HG02678 (cell line): Measurements from ENCODE around the gene TPP2.
A peak's percentile ranks its signal among the peaks of the same experiment; 100 is the strongest.

Experiments used
- ATAC-seq: cut with Tn5 transposase; IDR thresholded peaks from one replicate; pipeline ENCODE4 v1.9.1; 2021; ENCODE audit warnings: mild to moderate bottlenecking, moderate library complexity; ENCODE audit not compliant: unreplicated experiment

The TPP2 gene

DNA sequence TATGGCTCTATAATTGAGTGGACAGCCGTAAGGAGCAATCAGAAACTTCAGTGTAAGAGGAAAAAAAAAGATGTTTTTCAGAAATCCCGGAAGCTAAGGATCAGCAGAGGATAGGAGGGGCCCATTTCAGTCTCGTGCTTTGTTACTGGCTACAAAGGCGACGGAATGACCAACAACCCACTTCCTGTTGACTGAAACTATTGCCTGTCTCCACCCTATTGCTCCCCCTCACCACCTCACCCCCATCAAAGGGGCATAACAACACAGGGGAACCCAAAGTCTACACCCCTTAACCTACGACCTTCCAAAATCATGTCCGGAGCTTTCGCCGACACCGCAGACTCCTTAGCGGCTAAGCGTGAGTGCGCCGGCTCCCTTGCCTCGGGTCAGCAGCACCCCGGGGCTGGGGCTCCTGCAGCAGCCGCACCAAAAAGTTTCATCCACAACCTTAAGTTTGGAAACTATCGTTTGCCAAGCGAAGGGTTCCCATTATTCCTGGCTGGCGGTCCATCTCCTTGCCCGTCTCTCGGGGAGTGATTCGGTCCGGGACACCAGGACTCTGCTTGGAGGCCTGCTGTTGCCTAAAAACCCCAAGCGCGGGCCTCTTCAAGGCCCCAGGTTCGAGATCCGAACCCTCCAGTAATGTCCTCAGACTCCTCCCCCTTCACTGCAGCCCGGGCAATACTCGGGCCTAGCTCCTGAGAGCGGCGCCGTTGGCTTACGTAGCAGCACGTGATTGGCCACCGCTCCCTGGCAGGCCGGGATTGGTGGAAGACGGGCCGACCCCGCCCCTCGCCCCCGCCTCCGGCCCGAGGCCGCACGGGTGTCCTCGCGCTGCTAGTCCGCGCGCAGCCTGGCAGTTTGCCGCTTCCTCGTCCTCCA is at the start of gene TPP2:
Gene TPP2, plus strand, starts transcription at position 840 of the 882 bp plus-strand sequence. CDS start 53 bp downstream, outside the sequence.
- ATAC-seq = peak; percentile 78

GRCh38 chr13:102548811-102549210 is 48.0 kb upstream of the TPP2 start:
- ATAC-seq = no peak

DNA sequence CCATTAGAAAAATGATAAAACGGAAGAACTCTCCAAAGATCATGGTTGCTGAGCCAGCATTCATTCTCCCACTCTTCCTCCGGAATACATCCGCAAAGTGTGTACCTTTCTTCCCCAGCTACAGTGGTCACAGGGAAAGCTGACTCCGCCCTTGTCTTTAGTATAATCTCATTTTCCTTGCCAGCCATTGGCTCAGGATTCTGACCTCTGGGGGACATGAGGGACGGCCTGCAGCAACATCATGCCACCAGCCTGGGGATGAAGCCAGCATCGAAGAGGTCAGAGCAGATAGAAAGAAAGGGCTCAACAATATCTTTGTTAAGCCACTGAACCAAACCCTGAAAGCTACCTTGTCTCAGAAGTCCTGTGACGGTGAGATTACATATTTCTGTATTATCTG is 46.3 kb upstream of the TPP2 start:
- no peak for ATAC-seq

DNA sequence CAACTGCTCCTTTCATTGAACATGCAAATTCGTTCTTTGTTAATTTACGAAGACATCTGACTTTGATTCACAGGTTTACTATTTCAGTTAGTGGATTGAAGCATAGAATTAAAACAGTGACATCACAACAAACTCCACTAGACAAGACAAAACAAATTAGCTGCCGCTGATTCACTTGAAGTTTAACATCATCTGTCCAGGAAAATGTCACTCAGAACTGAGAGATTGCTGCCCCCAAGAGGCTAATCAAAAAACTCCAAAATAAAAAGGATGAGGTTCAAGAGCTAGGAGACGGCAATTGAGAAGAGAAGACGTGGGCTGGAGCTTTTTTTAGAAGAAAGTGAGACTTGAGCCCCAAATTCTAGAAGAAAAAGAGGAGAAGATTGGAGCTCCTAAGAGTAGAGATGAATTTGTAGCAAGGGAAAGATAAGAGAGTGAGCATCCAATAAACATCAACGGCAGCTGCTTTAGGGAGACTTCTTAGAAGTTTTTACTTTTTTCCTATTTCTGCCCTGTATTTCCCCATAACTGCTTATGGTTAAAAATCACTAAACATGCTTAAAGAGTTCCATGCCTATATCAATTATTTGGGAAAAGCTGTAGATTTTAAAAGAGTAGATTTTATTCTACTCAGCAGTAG is 40.8 kb upstream of the TPP2 start:
- no peak for ATAC-seq

DNA sequence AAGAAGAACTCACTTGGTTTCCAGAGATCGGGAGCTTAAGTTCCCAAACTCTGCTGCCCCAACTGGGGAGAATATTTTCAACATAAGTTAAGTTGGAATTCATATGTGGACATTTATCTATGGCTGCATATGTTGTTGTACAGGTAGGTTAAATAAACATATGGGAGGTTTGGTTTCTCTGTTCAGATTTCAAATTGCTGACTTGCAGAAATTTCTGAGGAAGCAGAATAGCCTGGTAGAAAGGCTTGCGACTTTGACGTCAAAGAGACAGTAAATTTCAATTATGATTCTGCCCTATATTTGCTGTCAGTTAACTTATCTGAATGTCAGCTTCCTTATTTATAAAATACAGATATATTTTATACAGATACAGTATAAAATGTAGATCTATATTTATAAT is 40.0 kb upstream of the TPP2 start:
- no peak for ATAC-seq

- ATAC-seq = no peak
These were observed 38.8 kb upstream of the TPP2 start for GRCh38 chr13:102558029-102558428.

- no peak for ATAC-seq
These were observed 34.9 kb upstream of the TPP2 start for GRCh38 chr13:102561933-102562332.

- no peak for ATAC-seq
These were observed 33.5 kb upstream of the TPP2 start for GRCh38 chr13:102563267-102563666.

- ATAC-seq = no peak
These were observed 32.2 kb upstream of the TPP2 start for GRCh38 chr13:102564564-102564963.

- no peak for ATAC-seq
These were observed 30.3 kb upstream of the TPP2 start for GRCh38 chr13:102566513-102566912.

DNA sequence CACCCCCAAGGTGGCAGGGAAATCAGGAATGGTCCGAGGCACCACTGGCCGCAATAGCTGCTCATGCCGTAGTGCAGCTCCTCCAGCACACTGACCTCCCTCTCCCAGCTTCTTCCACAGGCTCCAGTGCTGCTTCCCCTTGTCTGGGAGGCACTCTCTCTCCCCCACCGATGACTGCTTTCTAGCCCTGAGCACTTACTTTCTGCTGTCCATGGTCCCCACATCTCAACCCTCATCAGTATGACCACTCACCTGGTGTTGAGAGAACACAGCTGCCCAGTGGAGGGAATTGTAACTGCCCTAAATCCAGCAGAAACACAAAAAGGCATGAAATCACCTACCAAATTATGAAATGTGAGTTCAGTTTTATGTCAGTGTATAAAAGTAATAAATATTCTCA is 28.9 kb upstream of the TPP2 start:
- no peak for ATAC-seq

GRCh38 chr13:102569488-102569887 is 27.3 kb upstream of the TPP2 start:
- ATAC-seq = no peak

DNA sequence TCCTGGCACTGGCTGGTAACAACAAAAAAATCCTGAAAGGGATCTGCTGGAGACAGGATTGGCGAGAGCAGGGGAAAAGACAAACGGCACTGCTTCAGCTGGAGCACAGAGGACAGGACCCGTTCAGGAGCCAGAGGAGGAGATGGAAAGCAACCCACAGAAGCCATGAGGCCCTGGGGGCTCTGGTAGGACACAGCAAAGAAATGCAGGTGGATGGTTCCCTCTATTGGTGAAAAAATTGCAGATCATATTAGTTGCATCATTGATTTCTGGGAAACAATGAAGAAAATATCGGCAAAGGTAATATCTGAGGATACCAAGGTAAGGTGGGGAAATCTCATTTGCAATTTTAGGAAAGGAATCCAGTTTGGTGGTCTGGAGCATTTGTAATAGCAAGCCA is 25.7 kb upstream of the TPP2 start:
- ATAC-seq = no peak

GRCh38 chr13:102572323-102572722 is 24.5 kb upstream of the TPP2 start:
- no peak for ATAC-seq

- ATAC-seq = peak; percentile 73
These were observed 16.1 kb upstream of the TPP2 start for GRCh38 chr13:102580552-102581169.

DNA sequence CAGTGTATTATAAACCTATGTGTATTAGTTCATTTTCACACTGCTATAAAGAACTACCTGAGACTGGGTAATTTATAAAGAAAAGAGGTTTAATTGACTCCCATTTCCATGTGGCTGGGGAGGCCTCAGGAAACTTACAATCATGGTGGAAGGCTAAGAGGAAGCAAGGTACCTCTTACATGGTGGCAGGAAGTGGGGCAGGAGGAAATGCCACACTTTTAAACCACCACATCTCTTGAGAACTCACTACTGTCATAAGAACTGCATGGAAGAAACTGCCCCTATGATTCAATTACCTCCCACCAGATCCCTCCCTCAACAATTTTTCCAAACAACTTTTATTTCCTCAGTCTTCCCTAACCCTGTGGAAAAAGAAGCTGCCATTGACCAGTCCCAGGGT is 14.5 kb upstream of the TPP2 start:
- ATAC-seq = no peak

DNA sequence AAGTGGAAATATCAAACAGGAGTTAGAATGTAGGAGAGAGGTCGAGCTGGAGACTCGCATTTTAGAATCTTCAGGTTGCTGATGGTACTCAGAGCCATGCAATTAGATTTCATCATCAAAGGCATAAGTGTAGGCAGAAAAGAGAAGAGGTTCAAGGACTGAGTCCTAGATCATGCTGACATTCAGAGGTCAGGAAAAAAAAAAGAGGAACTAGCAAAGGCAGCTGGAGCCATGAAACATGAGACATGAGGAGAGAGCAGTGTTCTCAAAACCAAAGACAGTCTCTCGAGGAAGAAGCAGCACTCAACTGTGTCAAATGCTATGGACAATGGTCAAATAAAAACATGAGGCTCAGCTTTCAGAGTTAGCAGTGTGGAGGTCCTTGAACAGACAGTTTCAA is 12.4 kb upstream of the TPP2 start:
- peak; percentile 73 for ATAC-seq

DNA sequence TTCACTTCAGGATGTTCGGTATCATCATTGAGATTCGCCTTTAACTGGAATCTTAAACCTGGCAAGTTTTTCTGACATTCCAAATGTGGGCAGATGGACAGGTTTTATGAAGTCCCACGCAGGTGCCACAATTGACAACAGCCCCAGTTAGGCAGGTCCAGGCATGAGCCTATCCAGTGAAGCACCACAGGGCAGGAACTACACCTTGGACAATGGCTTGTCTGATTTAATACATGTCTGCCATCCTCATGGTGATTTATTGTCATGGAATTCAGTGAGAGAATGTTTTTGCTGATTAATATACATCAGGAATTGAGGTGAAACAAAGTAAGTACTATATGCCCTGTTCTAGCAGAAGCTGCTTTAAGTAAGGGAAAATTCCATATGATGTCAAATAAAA is 10.2 kb upstream of the TPP2 start:
- ATAC-seq = no peak

DNA sequence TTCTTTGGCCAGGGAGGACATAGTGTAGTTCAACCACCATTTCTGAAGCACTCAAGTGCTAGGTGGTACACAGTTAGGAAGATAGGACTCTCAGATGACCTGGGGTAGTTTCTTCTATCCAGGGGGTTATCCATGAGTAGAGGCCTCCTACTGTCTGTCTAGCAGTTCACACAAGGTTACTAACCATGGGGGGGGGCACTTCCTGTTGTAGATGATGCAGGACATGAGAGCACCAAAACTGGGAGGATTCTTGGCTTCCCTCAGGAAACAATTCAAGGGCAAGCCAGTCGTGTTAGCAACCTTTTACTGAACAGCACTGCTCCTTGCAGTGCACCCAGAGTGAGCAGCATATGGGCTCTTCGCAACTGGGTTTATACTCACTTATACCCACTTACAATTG is 8.9 kb upstream of the TPP2 start:
- no peak for ATAC-seq

GRCh38 chr13:102589301-102589822 is 7.4 kb upstream of the TPP2 start:
- no peak for ATAC-seq

DNA sequence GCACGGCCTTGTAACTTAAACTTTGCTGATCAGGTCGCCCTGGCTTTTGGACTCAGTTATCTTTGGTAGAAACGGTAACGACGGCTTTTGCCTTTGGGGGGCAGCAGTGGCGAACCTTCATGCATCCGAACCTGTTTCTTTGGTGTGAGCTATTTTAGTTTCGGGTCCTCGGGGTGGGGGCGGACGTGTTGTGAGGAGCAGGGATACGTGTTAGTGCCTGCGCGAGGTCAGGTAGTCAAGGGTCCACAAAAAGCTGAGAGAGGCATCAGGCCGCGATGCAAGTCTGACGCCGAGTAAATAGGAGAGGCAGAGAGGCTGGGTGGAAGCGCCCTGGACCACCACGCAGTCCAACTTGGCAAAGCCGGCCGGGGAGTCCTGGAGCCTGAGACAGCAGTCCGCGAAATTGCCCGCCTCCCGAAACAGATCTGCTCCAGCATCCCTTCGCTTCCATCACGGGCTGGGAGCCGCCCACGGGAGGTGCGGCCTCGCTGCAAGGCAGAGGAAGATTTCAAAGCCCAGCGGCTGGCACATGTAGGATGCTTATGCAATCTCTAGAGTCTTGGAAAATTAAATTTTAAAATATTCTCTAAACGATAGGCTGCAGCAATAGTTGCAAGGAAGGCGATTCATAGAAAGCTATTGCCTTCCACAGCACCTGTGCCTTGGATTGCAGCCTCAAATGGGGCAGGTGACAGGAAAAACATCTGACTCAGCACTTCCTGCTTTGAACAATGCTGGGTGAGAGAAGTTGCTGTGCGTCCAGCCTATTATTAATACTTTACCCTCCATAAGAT is 4.6 kb upstream of the TPP2 start:
- ATAC-seq = peak; percentile 37
